Subcutaneous adipose tissue (tissue), 4 donors: ENCODE results near the gene FYB1. TPM values are rescaled to one million over a fixed set of nuclear protein-coding genes. Genes with fewer than 3 reads are reported as not detected.

Experiments used
- total RNA-seq, 4 donors: library from RNA; depleted of rRNA; stranded (reverse); fragments of >200 nt; gene quantifications; one replicate each; pipeline ENCODE4 v1.1.0, GENCODE V29; 2016
- TF ChIP-seq, protein P1 (sequence below): fragments of 450-650 bp; IDR thresholded peaks from one replicate; pipeline ENCODE4 v1.5.1; 2016; ENCODE audit warnings: low read depth, mild to moderate bottlenecking, control low read depth, antibody characterized with exemption, moderate library complexity

The FYB1 gene
- total RNA-seq, 4 donors from 2014 or later: 7.5 to 80.6 (median 26.7) TPM

DNA sequence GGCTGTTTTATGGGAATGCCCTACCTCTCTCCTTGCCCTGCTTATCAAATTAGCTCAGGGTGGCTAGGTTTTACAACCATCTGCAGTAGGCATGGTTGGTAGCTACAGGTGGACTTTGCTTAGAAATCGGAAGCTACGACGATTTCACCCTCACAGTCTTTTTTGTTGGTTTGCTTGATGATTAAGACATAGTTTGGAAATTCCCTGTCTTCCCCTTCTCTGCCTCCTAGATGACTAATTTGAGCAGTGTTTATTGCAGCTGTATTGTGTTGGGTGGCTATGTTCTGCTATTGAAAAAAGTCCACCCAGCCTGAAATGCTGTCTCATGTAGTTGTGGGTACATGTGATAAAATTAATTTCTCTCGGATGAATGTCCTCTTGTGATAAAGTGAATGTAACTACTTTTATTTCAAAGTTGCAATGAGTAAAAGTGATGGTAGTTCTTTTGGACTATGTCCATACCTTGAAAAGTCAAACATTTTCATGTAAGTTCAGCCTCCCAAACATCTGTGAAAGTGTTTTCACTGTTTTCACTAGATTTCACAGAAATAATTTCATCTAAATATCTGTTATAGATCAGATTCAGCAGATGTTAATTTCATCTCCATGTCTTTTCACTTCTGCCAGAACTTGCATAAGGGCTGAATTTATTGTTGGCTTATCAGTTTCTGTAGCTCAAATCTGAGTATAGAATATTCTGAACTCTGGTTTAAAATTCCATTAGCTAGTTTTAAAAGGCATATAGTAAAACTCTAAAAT, 37.3 kb upstream of the FYB1 start:
- TF ChIP-seq, protein P1, sequence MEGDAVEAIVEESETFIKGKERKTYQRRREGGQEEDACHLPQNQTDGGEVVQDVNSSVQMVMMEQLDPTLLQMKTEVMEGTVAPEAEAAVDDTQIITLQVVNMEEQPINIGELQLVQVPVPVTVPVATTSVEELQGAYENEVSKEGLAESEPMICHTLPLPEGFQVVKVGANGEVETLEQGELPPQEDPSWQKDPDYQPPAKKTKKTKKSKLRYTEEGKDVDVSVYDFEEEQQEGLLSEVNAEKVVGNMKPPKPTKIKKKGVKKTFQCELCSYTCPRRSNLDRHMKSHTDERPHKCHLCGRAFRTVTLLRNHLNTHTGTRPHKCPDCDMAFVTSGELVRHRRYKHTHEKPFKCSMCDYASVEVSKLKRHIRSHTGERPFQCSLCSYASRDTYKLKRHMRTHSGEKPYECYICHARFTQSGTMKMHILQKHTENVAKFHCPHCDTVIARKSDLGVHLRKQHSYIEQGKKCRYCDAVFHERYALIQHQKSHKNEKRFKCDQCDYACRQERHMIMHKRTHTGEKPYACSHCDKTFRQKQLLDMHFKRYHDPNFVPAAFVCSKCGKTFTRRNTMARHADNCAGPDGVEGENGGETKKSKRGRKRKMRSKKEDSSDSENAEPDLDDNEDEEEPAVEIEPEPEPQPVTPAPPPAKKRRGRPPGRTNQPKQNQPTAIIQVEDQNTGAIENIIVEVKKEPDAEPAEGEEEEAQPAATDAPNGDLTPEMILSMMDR: no peak

GRCh38 chr5:39255406-39255805, 36.0 kb upstream of the FYB1 start:
- TF ChIP-seq, protein P1: no peak

GRCh38 chr5:39254671-39255070, 35.3 kb upstream of the FYB1 start:
- TF ChIP-seq, protein P1: no peak

DNA sequence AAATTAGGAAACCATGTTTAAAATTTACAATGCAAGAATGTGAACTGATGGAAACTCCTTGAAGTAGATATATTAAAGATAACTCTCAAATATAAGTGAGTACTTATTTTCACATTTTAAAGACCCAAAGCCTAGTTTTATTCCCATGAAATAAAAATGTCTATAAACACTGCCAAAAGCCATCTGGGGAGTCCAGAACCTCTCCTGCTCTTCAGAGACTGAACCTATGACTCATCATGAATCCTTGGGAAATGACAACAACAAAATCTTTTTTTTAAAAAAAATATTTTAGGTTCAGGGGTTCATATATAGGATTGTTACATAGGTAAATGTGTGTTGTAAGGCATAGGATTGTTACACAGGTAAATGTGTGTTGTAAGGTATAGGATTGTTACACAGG, 33.8 kb upstream of the FYB1 start:
- TF ChIP-seq, protein P1: no peak

- TF ChIP-seq, protein P1: no peak
Measured at GRCh38 chr5:39249564-39250274, 30.4 kb upstream of the FYB1 start.

DNA sequence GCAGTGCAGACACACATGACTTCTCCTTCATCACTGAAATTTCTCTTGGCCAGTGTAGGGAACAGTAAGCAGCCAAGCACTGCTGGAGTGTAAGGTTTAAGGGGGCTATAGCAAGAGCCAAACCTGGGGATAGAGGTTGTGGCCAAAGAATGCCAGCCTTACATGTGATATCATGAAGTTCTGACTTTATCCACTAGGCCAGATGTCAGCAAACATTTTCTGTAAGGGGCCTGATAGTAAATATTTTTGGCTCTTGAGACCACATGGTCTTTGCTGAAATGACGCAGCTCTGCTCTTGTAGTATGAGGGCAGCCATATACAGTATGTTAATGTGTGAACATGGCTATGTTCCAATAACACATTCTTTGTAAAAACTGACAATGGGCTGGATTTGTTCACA, 29.7 kb upstream of the FYB1 start:
- TF ChIP-seq, protein P1: no peak

DNA sequence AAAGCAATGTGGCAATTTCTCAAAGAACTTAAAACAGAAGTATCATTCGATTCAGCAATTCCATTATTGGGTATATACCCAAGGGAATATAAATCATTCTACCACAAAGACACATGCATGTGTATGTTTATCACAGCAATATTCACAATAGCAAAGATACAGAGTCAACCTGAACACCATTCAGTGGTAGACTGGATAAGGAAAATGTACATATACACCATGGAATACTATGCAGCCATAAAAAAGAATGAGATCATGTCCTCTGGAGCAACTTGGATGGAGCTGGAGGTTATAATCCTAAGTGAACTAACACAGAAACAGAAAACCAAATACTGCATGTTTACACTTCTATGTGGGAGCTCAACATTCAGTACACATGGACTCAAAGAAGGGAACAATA, 21.4 kb upstream of the FYB1 start:
- TF ChIP-seq, protein P1: no peak
